Loucy (cell line): ENCODE results near the gene PCBD1.

Experiments
- H2AFZ ChIP-seq: fragments of 200-600 bp; sonication (generic); 2 replicates; pipeline ENCODE4 v1.6.0; 2016; ENCODE audit warnings: antibody characterized with exemption, mild to moderate bottlenecking, low read length, moderate library complexity
- H3F3A ChIP-seq: fragments of 200-600 bp; 2 replicates; pipeline ENCODE4 v1.6.0; 2016; ENCODE audit warnings: antibody characterized with exemption, low read depth, mild to moderate bottlenecking
- H3K27me3 ChIP-seq: fragments of 200-600 bp; sonication (generic); 2 replicates; pipeline ENCODE4 v1.6.1; 2014; ENCODE audit warnings: low read length, mild to moderate bottlenecking; ENCODE audit not compliant: insufficient read depth, poor library complexity, severe bottlenecking
- H3K36me3 ChIP-seq: fragments of 200-600 bp; sonication (generic); 2 replicates; pipeline ENCODE4 v1.6.1; 2016; ENCODE audit warnings: low read length; ENCODE audit not compliant: insufficient read depth
- H3K4me1 ChIP-seq: fragments of 200-600 bp; sonication (generic); 2 replicates; pipeline ENCODE4 v1.5.1; 2014; ENCODE audit warnings: low read length, mild to moderate bottlenecking; ENCODE audit not compliant: insufficient read depth, poor library complexity, severe bottlenecking
- H3K4me2 ChIP-seq: fragments of 200-600 bp; sonication (generic); 2 replicates; pipeline ENCODE4 v1.6.0; 2014; ENCODE audit warnings: antibody characterized with exemption, low read length, low read depth, mild to moderate bottlenecking; ENCODE audit not compliant: poor library complexity, severe bottlenecking
- H3K4me3 ChIP-seq: fragments of 200-600 bp; sonication (generic); 2 replicates; pipeline ENCODE4 v1.5.1; 2014; ENCODE audit warnings: low read length, mild to moderate bottlenecking, mixed read lengths; ENCODE audit not compliant: poor library complexity, severe bottlenecking
- H3K79me2 ChIP-seq: fragments of 200-600 bp; sonication (generic); 2 replicates; pipeline ENCODE4 v1.6.1; 2014; ENCODE audit warnings: low read length; ENCODE audit not compliant: insufficient read depth
- H3K9ac ChIP-seq: fragments of 200-600 bp; sonication (generic); 2 replicates; pipeline ENCODE4 v1.6.0; 2014; ENCODE audit warnings: mild to moderate bottlenecking, low read depth, low read length, moderate library complexity; ENCODE audit not compliant: poor library complexity, severe bottlenecking
- H3K9me2 ChIP-seq: fragments of 200-600 bp; sonication (generic); replicated peaks from 2 replicates; pipeline ENCODE4 v1.6.1; 2016; ENCODE audit warnings: low read depth, low read length, mixed read lengths
- H3K9me3 ChIP-seq: fragments of 200-600 bp; sonication (generic); 2 replicates; pipeline ENCODE4 v1.6.1; 2014; ENCODE audit warnings: mild to moderate bottlenecking, antibody characterized with exemption, low read length, low read depth; ENCODE audit not compliant: insufficient read depth
- H4K20me1 ChIP-seq: fragments of 200-600 bp; sonication (generic); 2 replicates; pipeline ENCODE4 v1.6.0; 2014; ENCODE audit warnings: antibody characterized with exemption, low read length, mild to moderate bottlenecking; ENCODE audit not compliant: insufficient read depth, poor library complexity, severe bottlenecking
- EZH2phosphoT487 ChIP-seq: fragments of 200-600 bp; IDR thresholded peaks from 2 replicates; pipeline ENCODE4 v1.6.1; 2018; ENCODE audit warnings: antibody characterized with exemption, mild to moderate bottlenecking, moderate library complexity, borderline replicate concordance
- TF ChIP-seq, protein P1 (sequence below): fragments of 200-600 bp; sonication (generic); conservative IDR thresholded peaks from 2 replicates; pipeline ENCODE4 v1.5.1; 2014; ENCODE audit warnings: mild to moderate bottlenecking, antibody characterized with exemption, low read length

PCBD1 gene

DNA sequence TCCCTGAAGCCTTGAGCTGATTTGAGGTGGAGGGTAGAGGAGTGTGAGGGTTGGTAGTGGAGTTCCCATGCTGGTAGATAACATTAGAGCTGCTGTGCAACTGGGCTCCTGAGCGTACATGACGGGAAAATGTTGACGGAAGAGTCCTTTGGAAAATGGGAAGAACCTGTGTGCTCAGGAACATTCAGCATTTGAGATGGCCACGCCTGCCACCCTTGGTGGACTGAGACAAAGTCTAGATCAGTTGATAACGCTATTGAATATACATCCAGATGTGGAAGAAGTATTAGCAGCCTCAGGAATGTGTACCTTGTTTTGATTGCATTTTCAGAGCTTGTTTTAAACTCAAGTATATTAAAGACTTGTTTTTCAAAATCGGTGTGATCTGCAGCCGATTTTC, 16.1 kb downstream of the PCBD1 start:
- H3K9me2 ChIP-seq = no peaks in the 10 kb centered on the region
- H4K20me1 ChIP-seq = no peaks in the 10 kb centered on the region
- no peaks in the 10 kb centered on the region for H3K27me3 ChIP-seq
- H2AFZ ChIP-seq = no peak overlapping the region
- H3F3A ChIP-seq = no peaks in the 10 kb centered on the region
- no peaks in the 10 kb centered on the region for H3K4me1 ChIP-seq
- no peak overlapping the region for H3K4me2 ChIP-seq
- H3K4me3 ChIP-seq = no peak overlapping the region
- TF ChIP-seq EZH2phosphoT487 = no peak
- TF ChIP-seq, protein P1, sequence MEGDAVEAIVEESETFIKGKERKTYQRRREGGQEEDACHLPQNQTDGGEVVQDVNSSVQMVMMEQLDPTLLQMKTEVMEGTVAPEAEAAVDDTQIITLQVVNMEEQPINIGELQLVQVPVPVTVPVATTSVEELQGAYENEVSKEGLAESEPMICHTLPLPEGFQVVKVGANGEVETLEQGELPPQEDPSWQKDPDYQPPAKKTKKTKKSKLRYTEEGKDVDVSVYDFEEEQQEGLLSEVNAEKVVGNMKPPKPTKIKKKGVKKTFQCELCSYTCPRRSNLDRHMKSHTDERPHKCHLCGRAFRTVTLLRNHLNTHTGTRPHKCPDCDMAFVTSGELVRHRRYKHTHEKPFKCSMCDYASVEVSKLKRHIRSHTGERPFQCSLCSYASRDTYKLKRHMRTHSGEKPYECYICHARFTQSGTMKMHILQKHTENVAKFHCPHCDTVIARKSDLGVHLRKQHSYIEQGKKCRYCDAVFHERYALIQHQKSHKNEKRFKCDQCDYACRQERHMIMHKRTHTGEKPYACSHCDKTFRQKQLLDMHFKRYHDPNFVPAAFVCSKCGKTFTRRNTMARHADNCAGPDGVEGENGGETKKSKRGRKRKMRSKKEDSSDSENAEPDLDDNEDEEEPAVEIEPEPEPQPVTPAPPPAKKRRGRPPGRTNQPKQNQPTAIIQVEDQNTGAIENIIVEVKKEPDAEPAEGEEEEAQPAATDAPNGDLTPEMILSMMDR = no peak
- no peaks in the 10 kb centered on the region for H3K79me2 ChIP-seq
- no peak overlapping the region for H3K9ac ChIP-seq
- no peaks in the 10 kb centered on the region; the same call in 1 of the 2 replicates for H3K36me3 ChIP-seq
- H3K9me3 ChIP-seq = no peaks in the 10 kb centered on the region

DNA sequence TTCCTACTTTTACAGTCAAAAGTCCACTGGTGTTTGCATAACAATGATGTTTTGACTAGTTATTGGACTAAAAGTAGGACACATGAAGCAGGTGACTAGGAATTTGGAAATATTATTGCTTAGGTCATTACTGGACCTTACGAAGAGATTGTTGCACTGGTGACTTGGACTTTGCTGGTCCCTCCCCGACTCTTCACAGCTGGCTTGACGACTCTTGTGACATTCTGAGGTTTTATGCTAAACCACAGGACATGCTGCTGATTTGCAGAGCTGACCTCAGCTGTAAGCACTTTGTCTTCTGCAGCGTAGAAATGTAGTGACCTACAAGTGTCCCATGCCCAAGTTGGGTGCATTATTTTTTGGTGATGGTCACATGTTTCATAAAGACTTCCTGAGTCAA, 21.9 kb downstream of the PCBD1 start:
- H3K27me3 ChIP-seq = no peaks in the 10 kb centered on the region
- peaks cover 23% of the 10 kb centered on the region for H3K4me1 ChIP-seq
- H3K9me3 ChIP-seq = no peaks in the 10 kb centered on the region
- H2AFZ ChIP-seq = no peak overlapping the region
- no peaks in the 10 kb centered on the region for H4K20me1 ChIP-seq
- no peaks in the 10 kb centered on the region for H3K9me2 ChIP-seq
- no peaks in the 10 kb centered on the region for H3K36me3 ChIP-seq
- H3K79me2 ChIP-seq = no peaks in the 10 kb centered on the region
- H3K9ac ChIP-seq = no peak overlapping the region
- H3F3A ChIP-seq = no peaks in the 10 kb centered on the region
- TF ChIP-seq, protein P1 = no peak
- TF ChIP-seq EZH2phosphoT487 = no peak
- H3K4me3 ChIP-seq = no peak overlapping the region
- H3K4me2 ChIP-seq = peak overlapping the region; percentile 24

DNA sequence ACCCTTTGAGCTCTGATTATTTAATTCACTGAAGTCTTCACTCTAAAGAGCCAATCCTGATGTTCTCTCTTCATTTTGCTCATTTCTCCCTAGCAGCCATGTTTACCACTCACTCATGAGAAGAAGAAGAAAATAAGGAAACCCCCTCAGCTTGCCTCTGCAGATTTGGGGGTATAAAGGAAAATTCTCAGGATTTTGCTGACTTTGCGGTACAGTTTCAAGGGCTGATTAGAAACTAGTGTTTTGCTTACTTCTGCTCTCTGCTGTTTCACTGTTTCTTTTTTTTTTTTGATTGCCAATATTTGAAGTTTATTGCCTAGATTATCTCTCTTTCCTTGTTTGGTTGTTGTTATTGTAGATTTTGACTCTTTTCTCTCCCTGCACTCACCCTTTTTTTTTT, 23.4 kb downstream of the PCBD1 start:
- H3K9me3 ChIP-seq = no peaks in the 10 kb centered on the region

More for the DNA sequence above, 23.4 kb downstream of the PCBD1 start:
- no peak overlapping the region for H2AFZ ChIP-seq
- H3K4me3 ChIP-seq = no peak overlapping the region
- peaks cover 12% of the 10 kb centered on the region; the same call in 1 of the 2 replicates for H3K36me3 ChIP-seq
- no peak overlapping the region for H3K4me2 ChIP-seq
- TF ChIP-seq, protein P1 = no peak
- TF ChIP-seq EZH2phosphoT487 = no peak
- no peak overlapping the region for H3K9ac ChIP-seq
- H4K20me1 ChIP-seq = no peaks in the 10 kb centered on the region
- H3K4me1 ChIP-seq = peaks cover 23% of the 10 kb centered on the region
- H3K79me2 ChIP-seq = no peaks in the 10 kb centered on the region
- H3F3A ChIP-seq = no peaks in the 10 kb centered on the region
- H3K27me3 ChIP-seq = no peaks in the 10 kb centered on the region
- no peaks in the 10 kb centered on the region for H3K9me2 ChIP-seq
